ENCODE results near the gene PIK3CB. TPM values are rescaled to one million over a fixed set of nuclear protein-coding genes. Genes with fewer than 3 reads are reported as not detected.

The PIK3CB gene
- total and polyA plus RNA-seq, 2 of the 8 experiments (the other 6 are each of a cell fraction or from before 2014, with no cell fraction given) = 8.3 to 35.2 TPM

GRCh38 chr3:138675393-138675792 is 159.3 kb downstream of the PIK3CB start:
- no peaks in the 10 kb centered on the region for H3K9me3 ChIP-seq (ENCODE audit: insufficient read depth in 2 of 2, low read depth in 1 of 2, low read length in 1 of 2)
- no peak overlapping the region for H3K9ac ChIP-seq (replicated peaks in 1 of 4; ENCODE audit: extremely low read depth in 1 of 4, low read depth in 3 of 4, low read length in 3 of 4)
- no peaks in the 10 kb centered on the region for H4K20me1 ChIP-seq (replicated peaks in 1 of 2; ENCODE audit: control insufficient read depth in 1 of 2, insufficient read depth in 2 of 2, low read length in 2 of 2)
- H2BK20ac ChIP-seq (ENCODE audit: low read length) = no peak overlapping the region
- WGBS, 2 experiments (ENCODE audit: extremely low coverage in 1 of 2, insufficient coverage in 1 of 2, insufficient read length in 1 of 2, insufficient replicate concordance in 2 of 2, low coverage in 1 of 2, low lambda C conversion rate in 2 of 2, missing lambda C conversion rate in 1 of 2) = 81% methylated on average over 1 of the region's 1 CpG; no CpG with 5 or more reads in 1 of the 2 experiments
- no peak overlapping the region for H3K4me3 ChIP-seq (ENCODE audit: extremely low read depth in 1 of 4, insufficient read depth in 2 of 4, low read depth in 3 of 4, low read length in 4 of 4)
- no peak overlapping the region for H4K8ac ChIP-seq (ENCODE audit: extremely low read depth, insufficient read depth, low read length)
- no peak overlapping the region for H3K27ac ChIP-seq (ENCODE audit: low read depth, low read length)
- CTCF ChIA-PET (ENCODE audit: partially characterized antibody) = no interaction called here
- H3K56ac ChIP-seq (replicated peaks; ENCODE audit: insufficient read length, low read depth, low read length) = no peak overlapping the region
- no peak overlapping the region for H2BK12ac ChIP-seq (ENCODE audit: low read depth, low read length)
- no peak overlapping the region for H3K23ac ChIP-seq (ENCODE audit: insufficient read length)
- no peak for FAIRE-seq
- H3K36me3 ChIP-seq (ENCODE audit: control insufficient read depth in 2 of 4, insufficient read depth in 4 of 4, low read length in 3 of 4) = peaks cover 0 to 11% (median 4%) of the 10 kb centered on the region in 4 experiments; a peak in 3 of 8 replicates
- no peak overlapping the region for H3K4me2 ChIP-seq (ENCODE audit: insufficient read depth in 1 of 2, low read depth in 2 of 2, low read length in 2 of 2)
- POLR2A ChIA-PET (ENCODE audit: partially characterized antibody) = no interaction called here
- H2AK5ac ChIP-seq (ENCODE audit: low read depth, low read length) = no peak overlapping the region
- no peak overlapping the region for H3K18ac ChIP-seq (ENCODE audit: extremely low read depth, low read length)
- TF ChIP-seq EGR1 (IDR thresholded peaks at IDR 0.05; ENCODE audit: borderline replicate concordance, low read depth, low read length) (no peak), GABPA (IDR thresholded peaks at IDR 0.05; ENCODE audit: borderline replicate concordance, insufficient read depth, low read length) (no peak), JUND (IDR thresholded peaks at IDR 0.05; ENCODE audit: low read length) (peak; percentile 52; the same call in 1 of the 2 replicates), RNF2 (IDR thresholded peaks at IDR 0.05; ENCODE audit: borderline replicate concordance, low read depth, low read length, missing control alignments, poor library complexity, severe bottlenecking) (no peak), SP1 (IDR thresholded peaks at IDR 0.05; ENCODE audit: low read depth, low read length) (no peak), SUZ12 (IDR thresholded peaks at IDR 0.05; ENCODE audit: low read length) (no peak), ATF2 (IDR thresholded peaks at IDR 0.05; ENCODE audit: low read length) (no peak), ZNF274 (IDR thresholded peaks at IDR 0.05; ENCODE audit: borderline replicate concordance, extremely low read depth, low read length) (no peak), RXRA (IDR thresholded peaks at IDR 0.05; ENCODE audit: insufficient read depth, low read depth, low read length) (no peak)
- DNase-seq (ENCODE audit: low read depth in 1 of 2, low spot score in 2 of 2) = no peak
- no peak overlapping the region for H2AFZ ChIP-seq (ENCODE audit: low read length)
- no peak overlapping the region for H2BK120ac ChIP-seq (replicated peaks; ENCODE audit: low read depth, low read length)
- no peak overlapping the region for H4K5ac ChIP-seq (ENCODE audit: insufficient read length, low read depth, low read length)
- no peak overlapping the region for H4K91ac ChIP-seq (replicated peaks; ENCODE audit: insufficient read length, low read length)
- no peaks in the 10 kb centered on the region for H3K79me1 ChIP-seq (ENCODE audit: low read depth, low read length)
- H3K14ac ChIP-seq (ENCODE audit: insufficient read length) = no peak overlapping the region
- no peaks in the 10 kb centered on the region; the same call in 1 of the 2 replicates for H3K23me2 ChIP-seq (ENCODE audit: low read depth, low read length)
- H2BK5ac ChIP-seq (ENCODE audit: low read depth, low read length) = no peak overlapping the region
- H3K4me1 ChIP-seq (replicated peaks in 1 of 4; ENCODE audit: control insufficient read depth in 3 of 4, insufficient read depth in 4 of 4, low read length in 3 of 4) = peaks cover 0 to 3% (median 0%) of the 10 kb centered on the region in 4 experiments; a peak in 1 of 7 replicates
- H2BK15ac ChIP-seq (ENCODE audit: low read length) = no peak overlapping the region
- H3K4ac ChIP-seq (replicated peaks; ENCODE audit: insufficient read length, low read depth, low read length) = no peak overlapping the region
- no peaks in the 10 kb centered on the region for H3K79me2 ChIP-seq (ENCODE audit: control insufficient read depth in 1 of 2, insufficient read depth in 2 of 2, low read length in 2 of 2)
- no peaks in the 10 kb centered on the region for H3K27me3 ChIP-seq (replicated peaks in 1 of 4; ENCODE audit: control insufficient read depth in 3 of 4, extremely low read depth in 1 of 4, insufficient read depth in 3 of 4, low read length in 3 of 4)
